ENCODE results near the gene LRRC10B. TPM values are rescaled to one million over a fixed set of nuclear protein-coding genes. Genes with fewer than 3 reads are reported as not detected.

LRRC10B gene
- total RNA-seq, 2 experiments from 2014 or later = not detected

- no peak for DNase-seq
- Histone ChIP-seq H3K4me1 (ENCODE audit: insufficient read depth, low read length) (no peaks in the 10 kb centered on the region), H3K36me3 (ENCODE audit: insufficient read depth, low read length) (no peaks in the 10 kb centered on the region), H3K27me3 (ENCODE audit: control insufficient read depth in 1 of 2, insufficient read depth in 2 of 2, low read length in 2 of 2) (peaks cover 26 to 56% of the 10 kb centered on the region in 2 experiments), H3K27ac (ENCODE audit: low read depth in 1 of 2, low read length in 2 of 2) (no peak overlapping the region), H3K9me3 (ENCODE audit: control insufficient read depth in 1 of 2, insufficient read depth in 1 of 2, low read length in 2 of 2) (no peaks in the 10 kb centered on the region), H3K4me3 (ENCODE audit: low read length) (no peak overlapping the region)
- intact Hi-C loops (cut with DNase I, micrococcal nuclease) = no loop called here
- Mint-ChIP-seq H3K36me3 (ENCODE audit: low read depth) (no peaks in the 10 kb centered on the region), H3K4me3 (no peak overlapping the region), H3K4me1 (ENCODE audit: low read depth) (peaks cover 5% of the 10 kb centered on the region), H3K27ac (no peak overlapping the region), H3K9me3 (no peaks in the 10 kb centered on the region), H3K27me3 (peaks cover 79% of the 10 kb centered on the region)
- ChIA-PET CTCF (no interaction called here), POLR2A (no interaction called here)
- TF ChIP-seq CTCF (IDR thresholded peaks at IDR 0.05) = no peak
- no peak for ATAC-seq (ENCODE audit: poor library complexity)
Observed at GRCh38 chr11:61555978-61556377, 47.4 kb downstream of the LRRC10B start.

- peaks cover 85% of the 10 kb centered on the region for H3K27me3 Mint-ChIP-seq
- Histone ChIP-seq H3K27ac (ENCODE audit: low read depth in 1 of 2, low read length in 2 of 2) (no peak overlapping the region), H3K4me3 (ENCODE audit: low read length) (no peak overlapping the region), H3K4me1 (ENCODE audit: insufficient read depth, low read length) (no peaks in the 10 kb centered on the region), H3K27me3 (ENCODE audit: control insufficient read depth in 1 of 2, insufficient read depth in 2 of 2, low read length in 2 of 2) (peaks cover 26 to 56% of the 10 kb centered on the region in 2 experiments), H3K9me3 (ENCODE audit: control insufficient read depth in 1 of 2, insufficient read depth in 1 of 2, low read length in 2 of 2) (no peaks in the 10 kb centered on the region), H3K36me3 (ENCODE audit: insufficient read depth, low read length) (no peaks in the 10 kb centered on the region)
- H3K4me1 Mint-ChIP-seq (ENCODE audit: low read depth) = peaks cover 5% of the 10 kb centered on the region
- TF ChIP-seq CTCF (IDR thresholded peaks at IDR 0.05) = no peak
- ChIA-PET CTCF (no interaction called here), POLR2A (no interaction called here)
- no peak overlapping the region for H3K27ac Mint-ChIP-seq
- DNase-seq (no peak), ATAC-seq (ENCODE audit: poor library complexity) (no peak)
- no peaks in the 10 kb centered on the region for H3K36me3 Mint-ChIP-seq (ENCODE audit: low read depth)
- intact Hi-C loops (cut with DNase I, micrococcal nuclease) = no loop called here
- no peaks in the 10 kb centered on the region for H3K9me3 Mint-ChIP-seq
- no peak overlapping the region for H3K4me3 Mint-ChIP-seq
Observed at GRCh38 chr11:61556621-61557020, 48.1 kb downstream of the LRRC10B start.

Small RNA genes within 50 kb of the gene (microRNA-seq; reads per million reads assigned to microRNA genes)
- not detected for gene MIR4488 (ENCODE audit: borderline microRNAs expressed, borderline replicate concordance)

Other genes with a start within 250 kb of the LRRC10B start
- 1 to 10 TPM in 1 of 2 experiments, under 1 TPM in 1; 0.64 to 1.0 TPM for gene VWCE, start 213.4 kb upstream of the LRRC10B start, total RNA-seq
- 100 to 1,000 TPM; 140 to 147 TPM for gene DDB1, start 175.6 kb upstream of the LRRC10B start, total RNA-seq
- gene TKFC, start 175.5 kb upstream of the LRRC10B start, total RNA-seq = 10 to 100 TPM; 21.8 to 26.3 TPM
- 10 to 100 TPM; 24.4 to 25.8 TPM for gene CYB561A3, start 146.9 kb upstream of the LRRC10B start, total RNA-seq
- gene TMEM138, start 146.4 kb upstream of the LRRC10B start, total RNA-seq = 10 to 100 TPM; 59.2 to 60.9 TPM
- gene TMEM216, start 116.2 kb upstream of the LRRC10B start, total RNA-seq = 1 to 10 TPM; 3.4 to 3.8 TPM
- 100 to 1,000 TPM; 111 to 116 TPM for gene CPSF7, start 78.8 kb upstream of the LRRC10B start, total RNA-seq
- 10 to 100 TPM; 28.7 to 33.0 TPM for gene SDHAF2, start 78.6 kb upstream of the LRRC10B start, total RNA-seq
- not detected for gene SYT7, start 72.3 kb downstream of the LRRC10B start, total RNA-seq
- gene DAGLA, start 171.6 kb downstream of the LRRC10B start, total RNA-seq = under 1 TPM; 0.52 to 0.73 TPM
- gene MYRF, start 243.9 kb downstream of the LRRC10B start, total RNA-seq = under 1 TPM; 0.31 to 0.49 TPM

Data from CD4-positive, alpha-beta T cell (primary cell).